ENCODE results near the gene EDRF1. TPM values are rescaled to one million over a fixed set of nuclear protein-coding genes. Genes with fewer than 3 reads are reported as not detected.

Gene EDRF1
- total RNA-seq, 6 donors from 2014 or later, result 12.0 to 47.1 (median 19.4) TPM

DNA sequence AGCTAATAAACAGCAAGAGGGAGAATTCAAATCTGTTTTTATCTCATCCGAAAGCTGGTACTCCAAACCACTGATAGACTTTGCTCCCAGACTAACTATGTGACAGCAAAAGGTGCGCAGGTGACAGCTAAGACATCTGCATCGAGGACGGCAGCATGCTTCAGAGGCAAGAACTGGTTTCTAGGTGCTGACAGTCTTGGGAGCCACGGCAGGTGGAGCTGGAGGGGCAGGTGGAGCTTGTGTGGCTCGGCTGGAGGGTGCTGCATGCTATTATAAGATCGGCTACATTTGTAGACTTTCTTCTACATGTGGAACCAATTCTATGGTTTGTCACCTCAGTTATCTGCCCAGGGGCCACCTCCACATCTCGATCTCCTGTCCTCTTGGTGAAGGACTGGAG is 77.9 kb downstream of the EDRF1 start:
- WGBS, 2 donors, result 84 to 90% methylated on average over 7 to 8 of the region's 8 CpGs
- ATAC-seq (ENCODE audit: low FRiP score in 2 of 2), result no peak

DNA sequence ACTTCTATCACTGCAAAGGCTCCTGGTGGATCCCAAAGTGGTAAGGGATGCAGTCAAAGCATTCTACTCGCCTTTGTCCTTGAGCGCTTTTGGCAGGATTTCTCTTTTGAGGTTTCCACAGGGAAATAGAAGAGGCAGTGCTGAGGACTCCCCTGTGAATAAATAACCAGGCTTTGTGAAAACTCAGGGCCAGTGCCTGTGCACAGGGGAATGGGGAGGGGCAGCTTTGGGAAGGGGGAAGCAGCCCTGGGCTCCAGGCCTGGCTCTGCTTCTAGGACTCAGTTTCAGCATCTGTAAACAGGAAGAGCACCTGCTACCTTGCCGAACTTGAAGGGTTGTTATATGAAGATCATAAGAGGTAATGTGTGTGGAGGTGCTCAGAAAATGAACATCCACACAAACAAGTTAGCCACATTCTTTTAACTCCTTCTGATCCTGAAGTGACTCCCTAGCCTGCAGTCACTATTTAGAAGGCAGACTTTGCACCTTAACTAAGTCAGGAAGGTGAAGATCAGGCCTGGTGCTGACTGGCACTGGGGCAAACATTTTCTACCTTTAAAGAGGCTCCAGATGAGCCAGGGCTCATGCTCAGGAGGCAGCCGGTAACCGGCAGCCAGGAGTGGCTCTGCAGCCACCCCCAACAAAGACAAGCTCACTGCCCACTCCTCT is 78.6 kb downstream of the EDRF1 start:
- WGBS, 2 donors, result 57 to 63% methylated on average over 3 to 5 of the region's 5 CpGs
- Histone ChIP-seq H3K27ac (no peak overlapping the region), H3K27me3 (no peaks in the 10 kb centered on the region), H3K4me3 (no peak overlapping the region), H3K9me3 (no peaks in the 10 kb centered on the region), H3K36me3 (peaks cover 0 to 62% (median 35%) of the 10 kb centered on the region in 4 donors), H3K4me1 (no peaks in the 10 kb centered on the region)
- peak in 1 of 2 donors; percentile 62 for ATAC-seq (ENCODE audit: low FRiP score in 2 of 2)
- DNase-seq, result no peak
- TF ChIP-seq POLR2A (IDR thresholded peaks at IDR 0.05), result no peak
- no peak for TF ChIP-seq POLR2AphosphoS5 (IDR thresholded peaks at IDR 0.05)
- TF ChIP-seq, protein P1, sequence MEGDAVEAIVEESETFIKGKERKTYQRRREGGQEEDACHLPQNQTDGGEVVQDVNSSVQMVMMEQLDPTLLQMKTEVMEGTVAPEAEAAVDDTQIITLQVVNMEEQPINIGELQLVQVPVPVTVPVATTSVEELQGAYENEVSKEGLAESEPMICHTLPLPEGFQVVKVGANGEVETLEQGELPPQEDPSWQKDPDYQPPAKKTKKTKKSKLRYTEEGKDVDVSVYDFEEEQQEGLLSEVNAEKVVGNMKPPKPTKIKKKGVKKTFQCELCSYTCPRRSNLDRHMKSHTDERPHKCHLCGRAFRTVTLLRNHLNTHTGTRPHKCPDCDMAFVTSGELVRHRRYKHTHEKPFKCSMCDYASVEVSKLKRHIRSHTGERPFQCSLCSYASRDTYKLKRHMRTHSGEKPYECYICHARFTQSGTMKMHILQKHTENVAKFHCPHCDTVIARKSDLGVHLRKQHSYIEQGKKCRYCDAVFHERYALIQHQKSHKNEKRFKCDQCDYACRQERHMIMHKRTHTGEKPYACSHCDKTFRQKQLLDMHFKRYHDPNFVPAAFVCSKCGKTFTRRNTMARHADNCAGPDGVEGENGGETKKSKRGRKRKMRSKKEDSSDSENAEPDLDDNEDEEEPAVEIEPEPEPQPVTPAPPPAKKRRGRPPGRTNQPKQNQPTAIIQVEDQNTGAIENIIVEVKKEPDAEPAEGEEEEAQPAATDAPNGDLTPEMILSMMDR (IDR thresholded peaks at IDR 0.05), result no peak
- no peak for TF ChIP-seq EP300 (IDR thresholded peaks at IDR 0.05)

More for the DNA sequence above, 77.9 kb downstream of the EDRF1 start:
- H3K27me3 ChIP-seq, result no peaks in the 10 kb centered on the region
- no peak for DNase-seq
- H3K4me1 ChIP-seq, result no peaks in the 10 kb centered on the region
- no peak overlapping the region for H3K4me3 ChIP-seq
- no peaks in the 10 kb centered on the region for H3K9me3 ChIP-seq
- H3K36me3 ChIP-seq, result peaks cover 3 to 64% (median 38%) of the 10 kb centered on the region in 4 donors
- no peak overlapping the region for H3K27ac ChIP-seq
- TF ChIP-seq EP300 (IDR thresholded peaks at IDR 0.05) (no peak), POLR2A (IDR thresholded peaks at IDR 0.05) (no peak), POLR2AphosphoS5 (IDR thresholded peaks at IDR 0.05) (no peak)
- TF ChIP-seq, protein P1 (IDR thresholded peaks at IDR 0.05), result no peak

DNA sequence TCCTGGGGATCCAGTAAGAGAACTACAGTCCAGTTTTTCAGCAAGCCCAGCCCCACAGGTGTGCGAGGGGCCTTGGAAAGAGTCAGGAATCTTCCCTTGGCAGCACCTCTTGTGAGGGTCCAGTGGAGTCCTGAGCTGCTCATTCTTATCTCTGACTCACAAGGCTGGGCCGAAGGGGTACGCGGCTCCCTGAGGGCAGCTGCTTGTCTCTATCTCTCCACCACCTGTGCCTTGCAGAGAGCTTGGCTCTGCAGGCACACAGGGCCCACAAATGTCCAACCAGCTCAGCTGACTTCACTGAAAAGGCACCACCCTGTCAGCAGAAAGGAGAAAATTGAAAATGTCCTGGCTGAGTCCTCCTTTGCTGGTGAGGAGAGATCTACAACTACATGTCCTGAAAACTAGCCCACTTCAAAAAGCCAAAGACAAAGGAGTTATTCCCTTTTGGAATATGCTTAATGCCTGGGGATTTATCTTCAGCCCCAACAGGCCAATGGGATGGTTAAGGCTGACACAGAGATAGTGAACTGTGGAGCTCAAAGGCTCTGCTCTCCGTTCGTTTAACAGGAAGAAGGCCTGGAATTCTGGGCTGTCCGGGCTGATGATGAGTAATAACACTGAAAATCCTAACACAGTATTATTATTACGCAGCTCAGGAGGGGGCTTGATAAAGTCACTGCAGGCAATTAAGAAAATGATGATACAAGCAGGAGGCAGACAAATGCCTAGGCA is 80.1 kb downstream of the EDRF1 start:
- Histone ChIP-seq H3K27ac (no peak overlapping the region), H3K9me3 (no peaks in the 10 kb centered on the region), H3K27me3 (no peaks in the 10 kb centered on the region), H3K4me3 (no peak overlapping the region), H3K4me1 (no peaks in the 10 kb centered on the region), H3K36me3 (peaks cover 0 to 58% (median 25%) of the 10 kb centered on the region in 4 donors)
- DNase-seq, result no peak
- WGBS, 2 donors, result 94 to 96% methylated on average over 8 of the region's 8 CpGs
- TF ChIP-seq EP300 (IDR thresholded peaks at IDR 0.05) (no peak), POLR2A (IDR thresholded peaks at IDR 0.05) (no peak), POLR2AphosphoS5 (IDR thresholded peaks at IDR 0.05) (no peak)
- TF ChIP-seq, protein P1 (IDR thresholded peaks at IDR 0.05), result no peak
- ATAC-seq (ENCODE audit: low FRiP score in 2 of 2), result no peak

DNA sequence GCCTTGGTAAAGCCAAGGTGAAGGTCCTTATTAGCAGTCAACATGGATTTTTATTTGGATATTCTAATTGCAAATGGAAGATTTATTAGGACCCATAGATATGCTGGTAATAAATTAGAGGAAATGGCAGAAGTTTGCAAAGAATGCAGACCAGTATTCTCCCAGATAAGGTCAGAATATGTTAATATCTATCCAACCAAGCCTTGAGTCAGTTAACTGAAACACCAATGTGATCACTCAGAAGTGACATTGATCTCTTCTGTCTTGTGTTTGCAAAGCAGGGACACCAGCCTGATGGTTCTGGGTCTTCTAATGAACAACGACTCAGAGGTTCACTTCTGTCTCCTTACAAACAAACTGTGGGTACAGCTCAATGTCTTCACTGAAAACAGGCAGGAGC is 82.1 kb downstream of the EDRF1 start:
- Histone ChIP-seq H3K27ac (no peak overlapping the region), H3K4me3 (no peak overlapping the region), H3K4me1 (no peaks in the 10 kb centered on the region), H3K36me3 (peaks cover 0 to 62% (median 29%) of the 10 kb centered on the region in 4 donors), H3K27me3 (no peaks in the 10 kb centered on the region), H3K9me3 (no peaks in the 10 kb centered on the region)
- WGBS, 2 donors, result 75 to 94% methylated on average over 1 of the region's 1 CpG
- no peak for TF ChIP-seq POLR2A (IDR thresholded peaks at IDR 0.05)
- TF ChIP-seq EP300 (IDR thresholded peaks at IDR 0.05), result no peak
- TF ChIP-seq, protein P1 (IDR thresholded peaks at IDR 0.05), result no peak
- no peak for TF ChIP-seq POLR2AphosphoS5 (IDR thresholded peaks at IDR 0.05)
- DNase-seq (no peak), ATAC-seq (ENCODE audit: low FRiP score in 2 of 2) (no peak)

Measured in upper lobe of left lung (tissue), 6 donors.